ENCODE measurements around the gene RNASE8.

Gene RNASE8

DNA sequence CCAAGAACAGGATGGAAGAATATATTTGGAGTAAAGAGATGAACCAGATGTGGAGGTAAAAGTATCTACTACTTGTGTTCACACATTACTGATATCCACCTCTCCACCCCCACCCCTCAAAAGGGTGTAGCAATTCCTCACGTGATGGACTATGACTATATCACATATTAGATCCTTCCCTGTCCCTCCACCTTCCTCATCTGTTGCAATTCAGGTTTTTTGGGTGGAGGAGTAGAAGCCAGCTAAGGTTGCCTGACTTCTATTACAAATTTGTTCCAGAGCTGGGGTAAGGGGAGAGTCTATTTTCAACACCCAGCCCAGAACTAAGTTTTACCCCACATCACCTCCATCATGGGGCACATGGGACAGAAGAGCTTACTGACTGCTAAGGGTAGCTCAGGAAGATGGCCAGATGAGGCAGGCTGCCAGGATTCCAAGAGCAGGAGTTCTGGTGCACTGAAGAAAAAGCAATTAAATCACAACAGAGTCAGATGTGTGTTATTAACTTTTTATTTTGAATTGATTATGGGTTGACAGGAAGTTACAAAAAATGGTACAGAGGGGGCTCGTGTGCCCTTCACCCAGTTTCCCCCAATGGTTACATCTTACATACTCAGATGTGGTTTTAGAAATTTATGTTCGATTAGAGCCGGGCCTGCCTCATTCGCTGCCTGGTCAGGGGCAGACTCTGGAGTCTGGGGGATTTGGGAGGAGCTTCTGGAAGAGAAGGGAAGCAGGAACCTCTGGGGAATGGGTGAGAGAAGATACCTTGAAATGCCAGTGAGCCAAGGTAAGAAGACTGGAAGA is 25.1 kb upstream of the RNASE8 start:
- no peak for DNase-seq (ENCODE audit: low read depth)
- H3K4me3 ChIP-seq (ENCODE audit: low read length): no peak overlapping the region
- TF ChIP-seq, protein P1, sequence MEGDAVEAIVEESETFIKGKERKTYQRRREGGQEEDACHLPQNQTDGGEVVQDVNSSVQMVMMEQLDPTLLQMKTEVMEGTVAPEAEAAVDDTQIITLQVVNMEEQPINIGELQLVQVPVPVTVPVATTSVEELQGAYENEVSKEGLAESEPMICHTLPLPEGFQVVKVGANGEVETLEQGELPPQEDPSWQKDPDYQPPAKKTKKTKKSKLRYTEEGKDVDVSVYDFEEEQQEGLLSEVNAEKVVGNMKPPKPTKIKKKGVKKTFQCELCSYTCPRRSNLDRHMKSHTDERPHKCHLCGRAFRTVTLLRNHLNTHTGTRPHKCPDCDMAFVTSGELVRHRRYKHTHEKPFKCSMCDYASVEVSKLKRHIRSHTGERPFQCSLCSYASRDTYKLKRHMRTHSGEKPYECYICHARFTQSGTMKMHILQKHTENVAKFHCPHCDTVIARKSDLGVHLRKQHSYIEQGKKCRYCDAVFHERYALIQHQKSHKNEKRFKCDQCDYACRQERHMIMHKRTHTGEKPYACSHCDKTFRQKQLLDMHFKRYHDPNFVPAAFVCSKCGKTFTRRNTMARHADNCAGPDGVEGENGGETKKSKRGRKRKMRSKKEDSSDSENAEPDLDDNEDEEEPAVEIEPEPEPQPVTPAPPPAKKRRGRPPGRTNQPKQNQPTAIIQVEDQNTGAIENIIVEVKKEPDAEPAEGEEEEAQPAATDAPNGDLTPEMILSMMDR (conservative IDR thresholded peaks at IDR 0.05; ENCODE audit: low read depth, low read length): no peak

DNA sequence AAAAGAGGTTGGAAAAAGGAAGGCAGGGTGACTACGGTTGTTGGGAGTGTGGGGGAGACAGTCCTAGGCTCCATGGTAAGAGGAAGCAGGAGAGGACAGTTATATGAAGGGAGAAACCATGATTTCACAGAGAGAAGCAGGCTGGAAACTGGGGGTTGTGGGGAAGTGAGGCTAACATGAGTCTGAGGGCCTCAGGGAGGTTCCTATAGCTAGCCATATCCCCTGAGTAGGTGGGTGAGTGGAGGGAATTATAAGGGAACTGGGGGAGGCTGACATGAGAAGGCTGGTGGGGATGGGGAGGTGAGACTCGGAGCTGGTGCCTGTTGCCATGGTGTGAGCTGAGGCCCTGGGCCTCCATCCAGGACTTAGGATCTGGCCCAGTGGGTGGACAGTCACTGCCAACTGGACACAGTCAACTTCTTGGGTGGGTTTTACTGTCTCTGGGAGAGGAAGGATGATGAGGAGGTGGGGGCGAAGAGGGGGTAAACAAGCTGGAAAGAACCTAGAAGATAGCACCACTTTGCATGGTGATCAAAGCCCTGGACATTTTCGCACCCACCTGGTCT is 24.4 kb upstream of the RNASE8 start:
- no peak overlapping the region for H3K4me3 ChIP-seq (ENCODE audit: low read length)

DNA sequence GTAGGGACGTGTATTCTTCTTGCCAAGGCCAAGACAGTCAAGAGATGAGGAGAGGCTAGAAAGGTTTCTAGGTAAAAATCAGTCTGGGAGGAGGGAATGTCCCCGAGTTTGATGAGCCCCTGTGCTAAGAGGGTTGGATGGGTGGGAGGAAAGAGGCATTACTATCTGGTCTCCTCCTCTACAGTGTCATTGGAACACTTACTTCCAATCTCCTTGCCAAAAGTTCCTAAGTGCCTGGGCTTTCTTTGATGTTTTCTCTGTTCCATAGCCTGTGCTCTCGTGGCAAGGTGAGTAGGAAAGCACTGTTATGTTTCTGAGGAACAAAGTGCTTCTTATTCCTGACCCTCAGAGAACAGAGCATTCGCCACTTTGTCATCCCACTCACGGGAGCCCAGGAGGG is 22.9 kb upstream of the RNASE8 start, which contains the start of gene RNASE13:
RNASE13 (minus strand) TSS at position 101 of the 400 bp plus-strand sequence. CDS start 519 bp downstream, outside the sequence.
- DNase-seq (ENCODE audit: low read depth): no peak
- no peak within 1 kb of the TSS for H3K4me3 ChIP-seq (ENCODE audit: low read length)
- TF ChIP-seq, protein P1 (conservative IDR thresholded peaks at IDR 0.05; ENCODE audit: low read depth, low read length): no peak

More for the DNA sequence above, 24.4 kb upstream of the RNASE8 start:
- TF ChIP-seq, protein P1 (conservative IDR thresholded peaks at IDR 0.05; ENCODE audit: low read depth, low read length): no peak
- no peak for DNase-seq (ENCODE audit: low read depth)

DNA sequence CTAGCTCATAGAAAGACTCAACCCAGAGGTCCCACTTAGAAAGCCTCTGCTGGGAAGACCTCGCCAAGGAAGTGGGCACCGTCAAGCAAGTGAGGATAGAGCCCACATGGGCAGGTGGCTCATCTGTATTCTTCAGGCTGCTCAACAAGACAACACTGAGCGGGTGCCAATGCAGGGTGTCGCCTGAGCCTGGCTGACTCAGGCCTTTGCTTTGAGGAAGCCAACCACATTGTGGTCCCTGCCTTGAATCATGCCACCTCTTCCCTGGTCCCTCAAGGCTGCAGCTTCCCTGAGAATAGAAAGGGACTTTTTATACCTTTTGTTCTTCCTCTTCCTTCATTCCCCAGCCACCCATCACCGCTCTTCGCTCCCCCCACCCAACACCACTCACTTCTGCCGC is 20.9 kb upstream of the RNASE8 start:
- no peak for DNase-seq (ENCODE audit: low read depth)
- TF ChIP-seq, protein P1 (conservative IDR thresholded peaks at IDR 0.05; ENCODE audit: low read depth, low read length): no peak
- no peak overlapping the region for H3K4me3 ChIP-seq (ENCODE audit: low read length)

DNA sequence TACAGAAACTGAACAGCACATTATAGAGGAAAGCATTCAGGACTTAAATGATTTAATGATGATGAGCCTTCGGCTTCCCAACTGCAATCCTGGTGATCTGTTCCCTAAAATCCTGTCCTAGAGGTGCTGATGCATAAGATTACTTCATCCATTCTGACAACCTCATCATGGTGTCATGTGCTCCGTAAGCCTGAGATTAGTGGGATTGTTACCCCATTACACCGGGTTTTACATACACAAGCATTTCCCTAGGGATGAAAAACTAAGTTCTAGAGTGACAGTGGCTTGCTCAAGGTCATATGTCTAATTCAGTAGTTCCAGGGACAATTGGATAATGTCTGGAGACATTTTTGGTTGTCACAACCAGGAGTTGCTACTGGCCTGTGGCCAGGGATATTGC is 20.5 kb upstream of the RNASE8 start:
- DNase-seq (ENCODE audit: low read depth): peak; percentile 25
- H3K4me3 ChIP-seq (ENCODE audit: low read length): no peak overlapping the region
- TF ChIP-seq, protein P1 (conservative IDR thresholded peaks at IDR 0.05; ENCODE audit: low read depth, low read length): no peak

DNA sequence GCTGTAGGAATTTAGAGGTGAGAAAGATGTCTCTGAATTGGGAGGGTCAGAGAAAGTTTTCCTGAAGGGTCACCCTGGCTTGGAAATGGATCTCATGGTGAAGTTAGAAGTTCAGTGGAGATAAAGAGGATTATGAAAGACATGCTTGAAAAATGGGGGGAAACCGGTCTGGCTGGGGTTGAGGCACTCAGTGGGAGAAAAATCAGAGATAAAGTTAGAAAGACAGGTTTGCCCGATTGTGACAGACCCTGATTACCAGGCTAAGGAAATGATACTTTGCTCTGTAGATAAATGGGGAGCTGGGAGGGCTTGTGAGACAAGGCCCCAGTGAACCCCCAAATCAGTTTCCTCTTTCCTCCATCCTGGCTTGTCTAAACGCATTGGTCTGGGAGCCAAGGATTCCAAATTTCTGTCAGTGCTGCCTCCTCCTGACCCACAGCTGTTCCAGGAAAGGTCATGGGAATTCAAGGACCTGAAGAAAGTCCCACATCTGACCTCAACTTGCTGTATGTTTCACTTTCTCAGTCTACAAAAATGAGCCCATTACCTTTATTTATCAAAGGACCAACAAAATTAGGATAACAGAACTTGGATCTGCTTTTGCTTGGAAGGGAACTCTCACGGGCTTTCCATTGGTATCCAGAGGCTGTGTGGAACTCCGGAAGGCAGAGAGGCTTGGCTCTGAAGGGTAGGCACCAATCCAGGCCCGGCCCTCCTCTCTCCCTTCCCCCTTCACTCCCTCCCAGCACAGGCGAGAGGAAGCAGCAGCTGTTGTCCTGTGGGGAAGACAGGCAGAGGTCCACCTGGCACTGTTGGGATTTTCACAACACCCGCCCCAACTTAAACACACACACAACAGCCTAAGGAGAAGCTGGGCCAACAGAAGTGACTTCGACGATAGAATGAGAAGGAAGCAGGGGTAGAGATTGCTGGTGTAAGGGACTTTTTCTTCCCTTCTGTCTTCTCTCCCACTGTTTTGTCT is 18.9 kb upstream of the RNASE8 start:
- no peak overlapping the region for H3K4me3 ChIP-seq (ENCODE audit: low read length)
- TF ChIP-seq, protein P1 (conservative IDR thresholded peaks at IDR 0.05; ENCODE audit: low read depth, low read length): no peak
- DNase-seq (ENCODE audit: low read depth): no peak
